Astrocyte (in vitro differentiated cells and primary cell): ENCODE data around the gene ZEB2. TPM values are rescaled to one million over a fixed set of nuclear protein-coding genes. Genes with fewer than 3 reads are reported as not detected.

Experiments used
- DNase-seq: peaks from one replicate; pipeline ENCODE4 v3.0.0-alpha.2; 2010; ENCODE audit warnings: low read depth
- FAIRE-seq: peaks from 2 replicates; lab custom pipeline; 2011; peaks lifted over from hg19 to GRCh38; lab: Jason Lieb, UNC
- H2AFZ ChIP-seq: 2 replicates; pipeline ENCODE4 v1.6.0; 2012; ENCODE audit warnings: low read depth, low read length, inconsistent platforms
- H3K27ac ChIP-seq: 2 replicates; pipeline ENCODE4 v1.5.1; 2011; ENCODE audit warnings: low read depth, low read length, inconsistent platforms
- H3K27me3 ChIP-seq: 2 replicates; pipeline ENCODE4 v1.6.0; 2011; ENCODE audit warnings: low read length, inconsistent platforms; ENCODE audit not compliant: insufficient read depth
- H3K36me3 ChIP-seq: 2 replicates; pipeline ENCODE4 v1.5.1; 2011; ENCODE audit warnings: low read length, inconsistent platforms; ENCODE audit not compliant: insufficient read depth
- H3K4me1 ChIP-seq: 2 replicates; pipeline ENCODE4 v1.5.1; 2011; ENCODE audit warnings: low read length, inconsistent platforms; ENCODE audit not compliant: insufficient read depth
- H3K4me2 ChIP-seq: 2 replicates; pipeline ENCODE4 v1.6.0; 2012; ENCODE audit warnings: low read length, inconsistent platforms
- H3K4me3 ChIP-seq: 2 replicates; pipeline ENCODE4 v1.5.1; 2011; ENCODE audit warnings: low read depth, mild to moderate bottlenecking, low read length, inconsistent platforms; ENCODE audit not compliant: insufficient read depth
- H3K79me2 ChIP-seq: 2 replicates; pipeline ENCODE4 v1.6.0; 2012; ENCODE audit warnings: mild to moderate bottlenecking, low read length, inconsistent platforms; ENCODE audit not compliant: insufficient read depth
- H3K9ac ChIP-seq: 2 replicates; pipeline ENCODE4 v1.6.0; 2012; ENCODE audit warnings: mild to moderate bottlenecking, low read length, inconsistent platforms
- H3K9me3 ChIP-seq: 2 replicates; pipeline ENCODE4 v1.5.1; 2012; ENCODE audit warnings: low read depth, mild to moderate bottlenecking, low read length, inconsistent platforms; ENCODE audit not compliant: insufficient read depth
- H4K20me1 ChIP-seq: 2 replicates; pipeline ENCODE4 v1.6.0; 2012; ENCODE audit warnings: low read length, inconsistent platforms; ENCODE audit not compliant: insufficient read depth
- H3K27ac Mint-ChIP-seq: one replicate; pipeline ENCODE4 v1.8.0; 2021; ENCODE audit warnings: mild to moderate bottlenecking, mixed read lengths; ENCODE audit not compliant: unreplicated experiment
- H3K27me3 Mint-ChIP-seq: one replicate; pipeline ENCODE4 v1.8.0; 2021; ENCODE audit warnings: low read depth, mixed read lengths; ENCODE audit not compliant: unreplicated experiment
- H3K36me3 Mint-ChIP-seq: one replicate; pipeline ENCODE4 v1.8.0; 2021; ENCODE audit warnings: low read depth, mixed read lengths; ENCODE audit not compliant: unreplicated experiment
- H3K4me1 Mint-ChIP-seq: one replicate; pipeline ENCODE4 v1.8.0; 2021; ENCODE audit warnings: low read depth, mixed read lengths; ENCODE audit not compliant: unreplicated experiment
- H3K4me3 Mint-ChIP-seq: one replicate; pipeline ENCODE4 v1.8.0; 2021; ENCODE audit warnings: mild to moderate bottlenecking, moderate library complexity, mixed read lengths; ENCODE audit not compliant: unreplicated experiment
- H3K9me3 Mint-ChIP-seq: one replicate; pipeline ENCODE4 v1.8.0; 2021; ENCODE audit warnings: mild to moderate bottlenecking, mixed read lengths; ENCODE audit not compliant: unreplicated experiment
- CTCF ChIP-seq: IDR thresholded peaks from 2 replicates; pipeline ENCODE4 v1.5.1; 2011; ENCODE audit warnings: low read depth, mild to moderate bottlenecking, inconsistent platforms, low read length, moderate library complexity; ENCODE audit not compliant: insufficient read depth
- EZH2 ChIP-seq: IDR thresholded peaks from 2 replicates; pipeline ENCODE4 v1.6.1; 2012; ENCODE audit warnings: mild to moderate bottlenecking, low read length, inconsistent platforms; ENCODE audit not compliant: insufficient read depth
- total RNA-seq: library from RNA; stranded (reverse); gene quantifications from 2 replicates; pipeline ENCODE4 v1.2.1, GENCODE V29; 2021

The ZEB2 gene
- total RNA-seq, 1 donor from 2014 or later: 84.9 TPM

GRCh38 chr2:144539289-144539782 is 19.4 kb upstream of the ZEB2 start:
- Histone ChIP-seq H3K79me2 (no peaks in the 10 kb centered on the region), H3K4me3 (no peak overlapping the region), H3K27ac (no peak overlapping the region), H3K9ac (no peak overlapping the region), H3K4me2 (no peak overlapping the region), H2AFZ (no peak overlapping the region), H3K9me3 (no peaks in the 10 kb centered on the region), H3K36me3 (no peaks in the 10 kb centered on the region), H3K4me1 (no peaks in the 10 kb centered on the region), H4K20me1 (no peaks in the 10 kb centered on the region), H3K27me3 (no peaks in the 10 kb centered on the region)
- H3K36me3 Mint-ChIP-seq: no peaks in the 10 kb centered on the region
- TF ChIP-seq CTCF (no peak), EZH2 (no peak)
- H3K27ac Mint-ChIP-seq: no peak overlapping the region
- H3K4me3 Mint-ChIP-seq: no peak overlapping the region
- no peaks in the 10 kb centered on the region for H3K4me1 Mint-ChIP-seq
- no peaks in the 10 kb centered on the region for H3K9me3 Mint-ChIP-seq
- H3K27me3 Mint-ChIP-seq: no peaks in the 10 kb centered on the region
- FAIRE-seq: no peak
- no peak for DNase-seq

GRCh38 chr2:144535300-144535699 is 15.4 kb upstream of the ZEB2 start:
- no peaks in the 10 kb centered on the region for H3K9me3 ChIP-seq
- no peak overlapping the region for H3K4me2 ChIP-seq

More at GRCh38 chr2:144535300-144535699, 15.4 kb upstream of the ZEB2 start:
- Mint-ChIP-seq H3K9me3 (peaks cover 7% of the 10 kb centered on the region), H3K4me3 (no peak overlapping the region), H3K27me3 (no peaks in the 10 kb centered on the region), H3K4me1 (no peaks in the 10 kb centered on the region), H3K36me3 (no peaks in the 10 kb centered on the region), H3K27ac (no peak overlapping the region)
- Histone ChIP-seq H3K4me3 (no peak overlapping the region), H3K9ac (no peak overlapping the region), H3K27ac (no peak overlapping the region), H3K27me3 (no peaks in the 10 kb centered on the region), H2AFZ (no peak overlapping the region), H3K36me3 (no peaks in the 10 kb centered on the region), H3K79me2 (no peaks in the 10 kb centered on the region), H3K4me1 (no peaks in the 10 kb centered on the region), H4K20me1 (no peaks in the 10 kb centered on the region)
- DNase-seq (no peak), FAIRE-seq (no peak)
- TF ChIP-seq EZH2 (no peak), CTCF (no peak)
